Stimulated activated CD4-positive, alpha-beta T cell treated with anti-CD3 and anti-CD28 coated beads, Interleukin-12 subunit alpha, Interleukin-12 subunit beta, amount 100 ng/mL, for 4 hours (primary cell): Measurements from ENCODE around the gene XYLB.
"Not testable (repeated sequence)": the region's sequence is repeated elsewhere in the genome, so short reads cannot be mapped to it uniquely, and the experiment has no call there.

ENCODE experiments used
- DNase-seq: peaks from one replicate; pipeline ENCODE4 v3.0.0-alpha.2; 2020

Gene XYLB

GRCh38 chr3:38346587-38347410, at the start of gene XYLB:
TSS of gene XYLB (plus strand) at chr3:38346785. CDS start at chr3:38346869, 84 bp downstream.
- peak; percentile 78 for DNase-seq

- not testable (repeated sequence) for DNase-seq
These were observed 49.5 kb upstream of the XYLB start for GRCh38 chr3:38297053-38297452.

- DNase-seq, result no peak
These were observed 49.0 kb upstream of the XYLB start for GRCh38 chr3:38297537-38297936.

GRCh38 chr3:38297947-38298711, 48.5 kb upstream of the XYLB start:
- DNase-seq, result no peak

- no peak for DNase-seq
These were observed 39.6 kb upstream of the XYLB start for GRCh38 chr3:38306941-38307340.

GRCh38 chr3:38307599-38307998, 39.0 kb upstream of the XYLB start:
- DNase-seq, result no peak

- no peak for DNase-seq
These were observed 38.1 kb upstream of the XYLB start for GRCh38 chr3:38308456-38308855.

- no peak for DNase-seq
These were observed 35.1 kb upstream of the XYLB start for GRCh38 chr3:38311476-38311875.

- no peak for DNase-seq
These were observed 34.6 kb upstream of the XYLB start for GRCh38 chr3:38311941-38312340.

- DNase-seq, result no peak
These were observed 34.2 kb upstream of the XYLB start for GRCh38 chr3:38312356-38312755.

- DNase-seq, result no peak
These were observed 33.3 kb upstream of the XYLB start for GRCh38 chr3:38313263-38313662.

- DNase-seq, result no peak
These were observed 32.9 kb upstream of the XYLB start for GRCh38 chr3:38313695-38314094.

GRCh38 chr3:38314112-38314763, 32.3 kb upstream of the XYLB start:
- no peak for DNase-seq

GRCh38 chr3:38314764-38315487, 31.7 kb upstream of the XYLB start:
- no peak for DNase-seq

- no peak for DNase-seq
These were observed 30.9 kb upstream of the XYLB start for GRCh38 chr3:38315488-38316230.

- no peak for DNase-seq
These were observed 30.0 kb upstream of the XYLB start for GRCh38 chr3:38316356-38317191.

GRCh38 chr3:38317192-38317759, 29.3 kb upstream of the XYLB start:
- DNase-seq, result no peak

- DNase-seq, result no peak
These were observed 27.6 kb upstream of the XYLB start for GRCh38 chr3:38318766-38319671.

GRCh38 chr3:38320638-38321037, 25.9 kb upstream of the XYLB start:
- not testable (repeated sequence) for DNase-seq

GRCh38 chr3:38323060-38323459, 23.5 kb upstream of the XYLB start:
- DNase-seq, result no peak
